ENCODE data around the gene ZNF750.

The ZNF750 gene

DNA sequence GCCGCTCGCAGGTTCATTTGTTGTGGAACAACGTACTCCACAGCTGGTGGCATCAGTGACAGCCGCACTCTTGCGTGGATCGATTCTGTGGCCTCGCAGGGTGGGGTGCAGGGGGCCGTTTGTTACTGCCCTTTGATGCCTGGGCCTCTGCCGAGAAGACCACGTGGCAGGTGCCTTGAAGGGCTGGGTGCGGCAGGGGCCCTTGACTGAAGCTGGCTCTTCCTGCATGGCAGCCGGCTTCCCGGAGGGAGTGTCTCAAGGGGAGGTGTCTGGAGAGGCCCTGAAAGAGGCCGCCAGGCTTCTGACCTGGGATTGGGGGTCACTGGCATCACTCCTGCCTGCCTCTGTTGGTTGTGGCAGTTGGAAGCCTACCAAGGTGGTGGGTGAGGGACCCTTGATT, 44.2 kb downstream of the ZNF750 start:
- no peaks in the 10 kb centered on the region for H3K9me3 ChIP-seq (ENCODE audit: severe bottlenecking)
- peaks cover 32% of the 10 kb centered on the region for H3K36me3 ChIP-seq (ENCODE audit: low read depth)
- peaks cover 5% of the 10 kb centered on the region for H3K4me1 ChIP-seq (ENCODE audit: insufficient read depth, poor library complexity, severe bottlenecking)
- no peak for TF ChIP-seq CTCF (IDR thresholded peaks at IDR 0.05; ENCODE audit: poor library complexity, severe bottlenecking)
- H3K4me3 ChIP-seq (ENCODE audit: severe bottlenecking) = no peak overlapping the region
- DNase-seq (ENCODE audit: low spot score) (no peak), ATAC-seq (ENCODE audit: low read depth) (no peak)
- H3K27ac ChIP-seq (ENCODE audit: poor library complexity, severe bottlenecking) = no peak overlapping the region
- no peaks in the 10 kb centered on the region for H3K27me3 ChIP-seq (ENCODE audit: insufficient read depth, poor library complexity, severe bottlenecking)

GRCh38 chr17:82794781-82795482, 44.9 kb downstream of the ZNF750 start:
- Histone ChIP-seq H3K36me3 (ENCODE audit: low read depth) (peaks cover 33% of the 10 kb centered on the region), H3K27ac (ENCODE audit: poor library complexity, severe bottlenecking) (no peak overlapping the region)

DNA sequence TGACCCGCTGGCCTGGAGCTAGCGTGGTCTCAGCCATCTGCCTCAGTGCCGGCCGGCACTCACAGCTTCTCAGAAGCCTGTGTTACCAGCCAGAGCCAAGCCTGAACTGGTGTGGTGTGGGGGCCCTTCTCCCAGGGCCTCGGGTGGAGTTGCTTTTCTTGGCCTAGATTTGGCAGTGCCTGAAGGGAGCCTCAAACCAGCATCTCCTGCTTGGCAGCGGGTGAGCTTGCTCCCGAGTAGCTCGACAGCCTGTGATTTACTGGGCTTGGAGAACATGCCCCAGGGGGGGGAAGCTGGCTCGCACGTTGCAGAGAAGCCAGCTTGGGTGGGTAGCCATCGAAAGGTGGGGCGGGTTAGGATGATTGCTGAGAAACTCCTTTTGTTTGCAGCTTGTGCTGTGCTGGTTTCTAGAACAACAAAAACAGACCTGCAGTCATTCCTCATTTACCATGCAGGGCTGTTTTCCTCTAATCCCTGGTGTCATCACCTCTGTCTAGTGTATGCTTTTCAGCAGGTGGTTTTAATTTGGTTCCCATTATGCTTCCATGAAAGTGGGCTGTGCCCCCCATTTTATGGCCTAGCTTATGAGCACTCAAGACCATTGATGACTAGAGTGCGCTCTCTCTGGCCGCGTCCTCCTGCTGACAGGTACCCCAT, 45.7 kb downstream of the ZNF750 start:
- Histone ChIP-seq H3K4me1 (ENCODE audit: insufficient read depth, poor library complexity, severe bottlenecking) (peaks cover 5% of the 10 kb centered on the region), H3K36me3 (ENCODE audit: low read depth) (peaks cover 33% of the 10 kb centered on the region), H3K4me3 (ENCODE audit: severe bottlenecking) (no peak overlapping the region), H3K27ac (ENCODE audit: poor library complexity, severe bottlenecking) (no peak overlapping the region), H3K27me3 (ENCODE audit: insufficient read depth, poor library complexity, severe bottlenecking) (no peaks in the 10 kb centered on the region), H3K9me3 (ENCODE audit: severe bottlenecking) (no peaks in the 10 kb centered on the region)
- TF ChIP-seq CTCF (IDR thresholded peaks at IDR 0.05; ENCODE audit: poor library complexity, severe bottlenecking) = no peak
- DNase-seq (ENCODE audit: low spot score) (no peak), ATAC-seq (ENCODE audit: low read depth) (no peak)

More at GRCh38 chr17:82794781-82795482, 44.9 kb downstream of the ZNF750 start:
- Histone ChIP-seq H3K4me1 (ENCODE audit: insufficient read depth, poor library complexity, severe bottlenecking) (peaks cover 5% of the 10 kb centered on the region), H3K9me3 (ENCODE audit: severe bottlenecking) (no peaks in the 10 kb centered on the region), H3K27me3 (ENCODE audit: insufficient read depth, poor library complexity, severe bottlenecking) (no peaks in the 10 kb centered on the region), H3K4me3 (ENCODE audit: severe bottlenecking) (no peak overlapping the region)
- TF ChIP-seq CTCF (IDR thresholded peaks at IDR 0.05; ENCODE audit: poor library complexity, severe bottlenecking) = no peak
- ATAC-seq (ENCODE audit: low read depth) (no peak), DNase-seq (ENCODE audit: low spot score) (no peak)

DNA sequence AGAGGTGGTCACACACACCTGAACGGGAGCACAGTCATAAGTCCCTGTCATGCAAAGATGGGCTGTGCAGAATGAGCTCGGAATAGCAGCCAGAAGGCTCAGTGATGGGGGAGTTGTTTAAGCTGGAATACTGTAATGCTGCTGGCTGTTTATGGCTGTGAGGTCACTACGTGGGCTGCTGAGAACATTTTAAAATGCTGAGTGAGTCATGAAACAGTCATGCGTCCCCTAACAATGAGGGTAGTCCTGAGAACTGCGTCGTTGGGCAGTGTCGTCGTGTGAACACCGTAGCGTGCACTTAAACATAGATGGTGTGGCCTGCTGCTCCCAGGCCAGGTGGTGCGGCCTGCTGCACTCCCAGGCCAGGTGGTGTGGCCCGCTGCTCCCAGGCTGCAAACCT, 48.3 kb downstream of the ZNF750 start:
- ATAC-seq (ENCODE audit: low read depth) (peak; percentile 30; the same call in 2 of the 3 replicates), DNase-seq (ENCODE audit: low spot score) (no peak)
- Histone ChIP-seq H3K27ac (ENCODE audit: poor library complexity, severe bottlenecking) (no peak overlapping the region), H3K27me3 (ENCODE audit: insufficient read depth, poor library complexity, severe bottlenecking) (no peaks in the 10 kb centered on the region), H3K36me3 (ENCODE audit: low read depth) (peaks cover 25% of the 10 kb centered on the region), H3K4me3 (ENCODE audit: severe bottlenecking) (no peak overlapping the region), H3K4me1 (ENCODE audit: insufficient read depth, poor library complexity, severe bottlenecking) (peaks cover 10% of the 10 kb centered on the region), H3K9me3 (ENCODE audit: severe bottlenecking) (no peaks in the 10 kb centered on the region)
- TF ChIP-seq CTCF (IDR thresholded peaks at IDR 0.05; ENCODE audit: poor library complexity, severe bottlenecking) = no peak

DNA sequence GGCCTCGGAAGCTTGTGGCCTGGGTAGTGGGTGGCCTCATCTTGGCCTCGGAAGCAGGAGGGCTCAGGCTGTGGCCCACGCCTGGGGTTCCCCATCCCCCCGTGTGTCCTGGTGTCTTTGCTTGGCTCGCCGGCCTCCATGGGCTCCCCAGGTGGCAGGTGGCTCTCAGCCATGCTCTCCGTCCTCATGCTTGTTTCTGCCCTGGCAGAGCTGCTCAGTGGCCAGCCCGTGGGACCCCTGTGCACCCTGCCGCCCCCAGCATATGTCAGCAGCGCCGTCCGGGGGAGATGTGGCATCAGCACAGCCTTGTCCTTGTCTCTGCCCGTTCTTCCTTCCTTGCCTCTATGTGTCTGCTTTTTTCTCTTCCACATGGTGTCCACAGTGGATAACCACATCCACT, 49.4 kb downstream of the ZNF750 start:
- no peaks in the 10 kb centered on the region for H3K27me3 ChIP-seq (ENCODE audit: insufficient read depth, poor library complexity, severe bottlenecking)
- peaks cover 18% of the 10 kb centered on the region for H3K36me3 ChIP-seq (ENCODE audit: low read depth)
- H3K9me3 ChIP-seq (ENCODE audit: severe bottlenecking) = no peaks in the 10 kb centered on the region
- ATAC-seq (ENCODE audit: low read depth) = no peak
- H3K4me1 ChIP-seq (ENCODE audit: insufficient read depth, poor library complexity, severe bottlenecking) = peaks cover 13% of the 10 kb centered on the region
- TF ChIP-seq CTCF (IDR thresholded peaks at IDR 0.05; ENCODE audit: poor library complexity, severe bottlenecking) = no peak
- no peak for DNase-seq (ENCODE audit: low spot score)
- no peak overlapping the region for H3K4me3 ChIP-seq (ENCODE audit: severe bottlenecking)
- no peak overlapping the region for H3K27ac ChIP-seq (ENCODE audit: poor library complexity, severe bottlenecking)

All from RWPE2 (cell line).